Upper lobe of left lung (tissue), 6 donors: ENCODE measurements around the gene CMKLR1. TPM values are rescaled to one million over a fixed set of nuclear protein-coding genes. Genes with fewer than 3 reads are reported as not detected.

Experiments used
- ATAC-seq, 2 donors: fragments of 200-7000 bp; cut with Tn5 transposase; one replicate each; pipeline ENCODE4 v1.9.1; 2022; ENCODE audit warnings: mild to moderate bottlenecking in 2 of 2, moderate library complexity in 2 of 2; ENCODE audit not compliant: low FRiP score in 2 of 2
- DNase-seq, 2 donors: peaks; one replicate each; pipeline ENCODE4 v3.0.0-alpha.2; 2019 to 2020
- H3K27ac ChIP-seq, 4 donors: fragments of 200-600 bp; sonication (generic); one replicate each; pipeline ENCODE4 v1.5.1; 2016 to 2019
- H3K27me3 ChIP-seq, 4 donors: fragments of 200-600 bp; sonication (generic); one replicate each; pipeline ENCODE4 v1.5.1; 2017 to 2019
- H3K36me3 ChIP-seq, 4 donors: fragments of 200-600 bp; sonication (generic); one replicate each; pipeline ENCODE4 v1.5.1; 2016 to 2019
- H3K4me1 ChIP-seq, 4 donors: fragments of 200-600 bp; sonication (generic); one replicate each; pipeline ENCODE4 v1.5.1; 2018 to 2019
- H3K4me3 ChIP-seq, 4 donors: fragments of 200-600 bp; sonication (generic); one replicate each; pipeline ENCODE4 v1.5.1; 2017 to 2019; ENCODE audit warnings: mild to moderate bottlenecking in 2 of 4, moderate library complexity in 1 of 4
- H3K9me3 ChIP-seq, 4 donors: fragments of 200-600 bp; sonication (generic); one replicate each; pipeline ENCODE4 v1.5.1; 2018 to 2019
- CTCF ChIP-seq, 6 experiments: fragments of 450-650 bp in 4 of 6; fragments of 200-600 bp in 2 of 6; sonication (generic) in 2 of 6; IDR thresholded peaks; one replicate each; pipeline ENCODE4 v1.5.1; 2016 to 2019; ENCODE audit warnings: antibody characterized with exemption in 6 of 6
- EP300 ChIP-seq, 4 donors: sonication (generic); formaldehyde crosslinking; IDR thresholded peaks; one replicate each; pipeline ENCODE4 v1.5.1; 2017; ENCODE audit warnings: antibody characterized with exemption in 4 of 4, control low read depth in 2 of 4
- POLR2A ChIP-seq, 4 donors: fragments of 450-650 bp; IDR thresholded peaks; one replicate each; pipeline ENCODE4 v1.5.1; 2016 to 2017; ENCODE audit warnings: antibody characterized with exemption in 4 of 4, mild to moderate bottlenecking in 2 of 4
- POLR2AphosphoS5 ChIP-seq, 2 donors: sonication (generic); formaldehyde crosslinking; IDR thresholded peaks; one replicate each; pipeline ENCODE4 v1.5.1; 2017; ENCODE audit warnings: antibody characterized with exemption in 2 of 2
- WGBS, 2 donors: methylation state at CpG; one replicate each; pipeline ENCODE4 v1.1.5; 2017 to 2018; 5-methylcytosine and 5-hydroxymethylcytosine counted together
- total RNA-seq, 6 donors: library from RNA; depleted of rRNA in 4 of 6; stranded (reverse); fragments of >200 nt in 4 of 6; gene quantifications; one replicate each; pipeline versions ENCODE4 v1.1.0 to v1.2.1, GENCODE V29; 2016 to 2021
- donor health status: DM: no; HTN: no; CAD: no; lungs with moderate emphysema.
- donor health status: DM: no; HTN: yes; CAD: no; lungs with severe emphysema.

The CMKLR1 gene
- total RNA-seq, 6 donors from 2014 or later, result 7.8 to 40.9 (median 19.9) TPM

- H3K9me3 ChIP-seq, result peaks cover 0 to 3% (median 0%) of the 10 kb centered on the region in 4 donors
- WGBS, 2 donors, result 49 to 71% methylated on average over 19 to 34 of the region's 34 CpGs
Observed at GRCh38 chr12:108240027-108240785, 98.9 kb downstream of the CMKLR1 start.

GRCh38 chr12:108239378-108239777 is 99.7 kb downstream of the CMKLR1 start:
- no peaks in the 10 kb centered on the region for H3K4me1 ChIP-seq
- TF ChIP-seq EP300 (IDR thresholded peaks at IDR 0.05) (no peak), POLR2A (IDR thresholded peaks at IDR 0.05) (no peak)
- no peak for ATAC-seq
- H3K27me3 ChIP-seq, result no peaks in the 10 kb centered on the region
- H3K27ac ChIP-seq, result no peak overlapping the region
- no peak overlapping the region for H3K4me3 ChIP-seq
- no peaks in the 10 kb centered on the region for H3K36me3 ChIP-seq
- 72 to 85% methylated on average over 2 of the region's 2 CpGs for WGBS, 2 donors
- peaks cover 0 to 3% (median 0%) of the 10 kb centered on the region in 4 donors for H3K9me3 ChIP-seq
- DNase-seq, result no peak

More at GRCh38 chr12:108240027-108240785, 98.9 kb downstream of the CMKLR1 start:
- Histone ChIP-seq H3K27ac (no peak overlapping the region), H3K4me3 (no peak overlapping the region), H3K27me3 (no peaks in the 10 kb centered on the region), H3K36me3 (no peaks in the 10 kb centered on the region), H3K4me1 (no peaks in the 10 kb centered on the region)
- ATAC-seq (no peak), DNase-seq (peak in 1 of 2 donors; percentile 30)
- TF ChIP-seq POLR2AphosphoS5 (IDR thresholded peaks at IDR 0.05) (no peak), EP300 (IDR thresholded peaks at IDR 0.05) (no peak), CTCF (IDR thresholded peaks at IDR 0.05) (no peak), POLR2A (IDR thresholded peaks at IDR 0.05) (no peak)

- no peak for ATAC-seq
- Histone ChIP-seq H3K4me1 (no peaks in the 10 kb centered on the region), H3K36me3 (no peaks in the 10 kb centered on the region), H3K27me3 (no peaks in the 10 kb centered on the region), H3K9me3 (peaks cover 0 to 3% (median 0%) of the 10 kb centered on the region in 4 donors), H3K4me3 (no peak overlapping the region), H3K27ac (no peak overlapping the region)
- 86 to 98% methylated on average over 3 of the region's 3 CpGs for WGBS, 2 donors
- no peak for DNase-seq
- no peak for TF ChIP-seq CTCF (IDR thresholded peaks at IDR 0.05)
Observed at GRCh38 chr12:108238474-108238873, 100.6 kb downstream of the CMKLR1 start.

Other genes starting within 250 kb of the CMKLR1 start
- gene WSCD2, start 210.0 kb downstream of the CMKLR1 start, total RNA-seq, result 1 to 10 TPM in 1 of 6 donors, under 1 TPM in 5; 0.17 to 1.0 (median 0.71) TPM
- 10 to 100 TPM in 4 of 6 donors, 1 to 10 TPM in 2; 6.5 to 15.3 (median 12.2) TPM for gene FICD, start 176.0 kb upstream of the CMKLR1 start, total RNA-seq
- 100 to 1,000 TPM in 1 of 6 donors, 10 to 100 TPM in 5; 36.9 to 235 (median 63.9) TPM for gene SART3, start 221.9 kb upstream of the CMKLR1 start, total RNA-seq
- gene ISCU, start 223.3 kb upstream of the CMKLR1 start, total RNA-seq, result 100 to 1,000 TPM; 130 to 192 (median 152) TPM